GM18517 (cell line): ENCODE results near the gene ADSS2.

Experiments
- ATAC-seq: cut with Tn5 transposase; IDR thresholded peaks from one replicate; pipeline ENCODE4 v1.9.1; 2021; ENCODE audit warnings: mild to moderate bottlenecking, moderate library complexity; ENCODE audit not compliant: unreplicated experiment

Gene ADSS2

GRCh38 chr1:244447024-244447423 is 4.7 kb downstream of the ADSS2 start:
- no peak for ATAC-seq

GRCh38 chr1:244445320-244446181 is 6.2 kb downstream of the ADSS2 start:
- ATAC-seq: no peak

- no peak for ATAC-seq
These were observed 6.9 kb downstream of the ADSS2 start for GRCh38 chr1:244444854-244445253.

- no peak for ATAC-seq
These were observed 8.9 kb downstream of the ADSS2 start for GRCh38 chr1:244442850-244443249.

GRCh38 chr1:244439391-244440032 is 12.2 kb downstream of the ADSS2 start:
- no peak for ATAC-seq

GRCh38 chr1:244437086-244437468 is 14.6 kb downstream of the ADSS2 start:
- no peak for ATAC-seq

- ATAC-seq: no peak
These were observed 15.2 kb downstream of the ADSS2 start for GRCh38 chr1:244436336-244437085.

GRCh38 chr1:244435562-244436205 is 16.0 kb downstream of the ADSS2 start:
- no peak for ATAC-seq

- ATAC-seq: no peak
These were observed 20.5 kb downstream of the ADSS2 start for GRCh38 chr1:244431166-244431565.

- no peak for ATAC-seq
These were observed 21.9 kb downstream of the ADSS2 start for GRCh38 chr1:244429818-244430217.

GRCh38 chr1:244427647-244428046 is 24.1 kb downstream of the ADSS2 start:
- ATAC-seq: no peak

GRCh38 chr1:244424649-244425334 is 26.9 kb downstream of the ADSS2 start:
- ATAC-seq: no peak

GRCh38 chr1:244422174-244422573 is 29.5 kb downstream of the ADSS2 start:
- ATAC-seq: no peak

GRCh38 chr1:244419024-244419423 is 32.7 kb downstream of the ADSS2 start:
- ATAC-seq: no peak

GRCh38 chr1:244414543-244414942 is 37.2 kb downstream of the ADSS2 start:
- no peak for ATAC-seq

- ATAC-seq: no peak
These were observed 38.0 kb downstream of the ADSS2 start for GRCh38 chr1:244413736-244414135.

GRCh38 chr1:244412176-244412575 is 39.5 kb downstream of the ADSS2 start:
- ATAC-seq: no peak

GRCh38 chr1:244409701-244410100 is 42.0 kb downstream of the ADSS2 start:
- ATAC-seq: peak; percentile 84

- peak; percentile 90 for ATAC-seq
These were observed 45.4 kb downstream of the ADSS2 start for GRCh38 chr1:244406337-244406736.

- ATAC-seq: peak; percentile 7
These were observed 45.9 kb downstream of the ADSS2 start for GRCh38 chr1:244405856-244406255.

- ATAC-seq: no peak
These were observed 48.3 kb downstream of the ADSS2 start for GRCh38 chr1:244403431-244403830.
